Trophoblast cell (in vitro differentiated cells and primary cell): ENCODE results near the gene CMYA5.

ENCODE experiments used
- DNase-seq, 2 donors: peaks; one replicate each; pipeline ENCODE4 v3.0.0-alpha.2; 2016
- H2AFZ ChIP-seq: 2 replicates; pipeline ENCODE4 v1.6.1; 2013; ENCODE audit warnings: low read length, moderate library complexity, mild to moderate bottlenecking; ENCODE audit not compliant: insufficient read depth, poor library complexity
- H2AK5ac ChIP-seq: 2 replicates; pipeline ENCODE4 v1.6.1; 2013; ENCODE audit warnings: mild to moderate bottlenecking, low read length
- H2BK120ac ChIP-seq: 2 replicates; pipeline ENCODE4 v1.6.1; 2013; ENCODE audit warnings: low read length, mild to moderate bottlenecking, moderate library complexity; ENCODE audit not compliant: insufficient read depth, poor library complexity
- H2BK12ac ChIP-seq: 2 replicates; pipeline ENCODE4 v1.6.1; 2013; ENCODE audit warnings: mild to moderate bottlenecking, low read length, moderate library complexity
- H2BK5ac ChIP-seq: 2 replicates; pipeline ENCODE4 v1.6.1; 2013; ENCODE audit warnings: low read length, low read depth, moderate library complexity, mild to moderate bottlenecking; ENCODE audit not compliant: poor library complexity
- H3K14ac ChIP-seq: 2 replicates; pipeline ENCODE4 v1.6.1; 2013; ENCODE audit warnings: mild to moderate bottlenecking, low read length
- H3K18ac ChIP-seq: 2 replicates; pipeline ENCODE4 v1.6.1; 2013; ENCODE audit warnings: mild to moderate bottlenecking, low read length
- H3K23ac ChIP-seq: 2 replicates; pipeline ENCODE4 v1.6.1; 2013; ENCODE audit warnings: low read length
- H3K27ac ChIP-seq: 2 replicates; pipeline ENCODE4 v1.5.1; 2013; ENCODE audit warnings: low read depth, mild to moderate bottlenecking, inconsistent platforms, low read length, moderate library complexity
- H3K27me3 ChIP-seq: 2 replicates; pipeline ENCODE4 v1.6.1; 2013; ENCODE audit warnings: inconsistent platforms, mild to moderate bottlenecking, low read length, moderate library complexity; ENCODE audit not compliant: insufficient read depth
- H3K36me3 ChIP-seq, 2 experiments: 1 replicate in 1 of 2; 2 replicates in 1 of 2; pipeline ENCODE4 v1.6.1; 2013; ENCODE audit warnings: low read length in 2 of 2, mild to moderate bottlenecking in 2 of 2, moderate library complexity in 1 of 2; ENCODE audit not compliant: insufficient read depth in 2 of 2, control insufficient read depth in 1 of 2
- H3K4ac ChIP-seq: 2 replicates; pipeline ENCODE4 v1.6.1; 2013; ENCODE audit warnings: low read depth, mild to moderate bottlenecking, low read length, moderate library complexity
- H3K4me1 ChIP-seq, 2 experiments: 1 replicate in 1 of 2; 2 replicates in 1 of 2; pipeline ENCODE4 v1.6.1; 2013; ENCODE audit warnings: low read length in 2 of 2, mild to moderate bottlenecking in 2 of 2, moderate library complexity in 1 of 2; ENCODE audit not compliant: insufficient read depth in 2 of 2, control insufficient read depth in 1 of 2
- H3K4me2 ChIP-seq: 2 replicates; pipeline ENCODE4 v1.6.1; 2013; ENCODE audit warnings: inconsistent platforms, mild to moderate bottlenecking, low read length, moderate library complexity
- H3K4me3 ChIP-seq: 2 replicates; pipeline ENCODE4 v1.5.1; 2013; ENCODE audit warnings: mild to moderate bottlenecking, low read depth, low read length, inconsistent platforms
- H3K79me1 ChIP-seq: one replicate; pipeline ENCODE4 v1.6.1; 2013; ENCODE audit warnings: low read length
- H3K79me2 ChIP-seq: 2 replicates; pipeline ENCODE4 v1.6.1; 2013; ENCODE audit warnings: low read length, mild to moderate bottlenecking; ENCODE audit not compliant: control insufficient read depth, insufficient read depth, poor library complexity
- H3K9ac ChIP-seq: 2 replicates; pipeline ENCODE4 v1.6.1; 2013; ENCODE audit warnings: mild to moderate bottlenecking, low read length
- H3K9me3 ChIP-seq: 2 replicates; pipeline ENCODE4 v1.6.1; 2013; ENCODE audit warnings: low read depth, mild to moderate bottlenecking, control low read depth, inconsistent platforms, low read length; ENCODE audit not compliant: insufficient read depth
- H4K12ac ChIP-seq: 2 replicates; pipeline ENCODE4 v1.6.1; 2013; ENCODE audit warnings: low read depth, mild to moderate bottlenecking, low read length, moderate library complexity
- H4K8ac ChIP-seq: 2 replicates; pipeline ENCODE4 v1.6.1; 2013; ENCODE audit warnings: low read depth, mild to moderate bottlenecking, low read length, moderate library complexity
- H4K91ac ChIP-seq: one replicate; pipeline ENCODE4 v1.6.1; 2013; ENCODE audit warnings: low read depth, mild to moderate bottlenecking, low read length, moderate library complexity
- WGBS: extraction: QIAGEN DNeasy Blood & Tissue Kit; methylation state at CpG from one replicate; pipeline ENCODE4 v1.1.7; 2013; ENCODE audit warnings: missing lambda C conversion rate; ENCODE audit not compliant: insufficient read length, insufficient coverage; ENCODE audit errors: extremely low coverage; 5-methylcytosine and 5-hydroxymethylcytosine counted together

Gene CMYA5

DNA sequence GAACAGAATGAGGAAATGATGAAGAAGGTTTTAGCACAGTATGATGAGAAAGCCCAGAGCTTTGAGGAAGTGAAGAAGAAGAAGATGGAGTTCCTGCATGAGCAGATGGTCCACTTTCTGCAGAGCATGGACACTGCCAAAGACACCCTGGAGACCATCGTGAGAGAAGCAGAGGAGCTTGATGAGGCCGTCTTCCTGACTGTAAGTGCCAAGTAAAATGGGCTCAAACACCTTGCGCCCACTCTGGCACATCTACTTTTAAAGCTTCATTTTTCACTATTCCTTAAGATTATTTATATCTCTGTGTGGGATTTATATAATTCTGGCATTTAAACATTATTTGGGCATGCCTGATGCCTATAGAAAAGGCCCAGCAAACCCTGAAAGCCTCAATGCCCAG, 55.6 kb downstream of the CMYA5 start:
- H3K4me2 ChIP-seq = no peak overlapping the region

DNA sequence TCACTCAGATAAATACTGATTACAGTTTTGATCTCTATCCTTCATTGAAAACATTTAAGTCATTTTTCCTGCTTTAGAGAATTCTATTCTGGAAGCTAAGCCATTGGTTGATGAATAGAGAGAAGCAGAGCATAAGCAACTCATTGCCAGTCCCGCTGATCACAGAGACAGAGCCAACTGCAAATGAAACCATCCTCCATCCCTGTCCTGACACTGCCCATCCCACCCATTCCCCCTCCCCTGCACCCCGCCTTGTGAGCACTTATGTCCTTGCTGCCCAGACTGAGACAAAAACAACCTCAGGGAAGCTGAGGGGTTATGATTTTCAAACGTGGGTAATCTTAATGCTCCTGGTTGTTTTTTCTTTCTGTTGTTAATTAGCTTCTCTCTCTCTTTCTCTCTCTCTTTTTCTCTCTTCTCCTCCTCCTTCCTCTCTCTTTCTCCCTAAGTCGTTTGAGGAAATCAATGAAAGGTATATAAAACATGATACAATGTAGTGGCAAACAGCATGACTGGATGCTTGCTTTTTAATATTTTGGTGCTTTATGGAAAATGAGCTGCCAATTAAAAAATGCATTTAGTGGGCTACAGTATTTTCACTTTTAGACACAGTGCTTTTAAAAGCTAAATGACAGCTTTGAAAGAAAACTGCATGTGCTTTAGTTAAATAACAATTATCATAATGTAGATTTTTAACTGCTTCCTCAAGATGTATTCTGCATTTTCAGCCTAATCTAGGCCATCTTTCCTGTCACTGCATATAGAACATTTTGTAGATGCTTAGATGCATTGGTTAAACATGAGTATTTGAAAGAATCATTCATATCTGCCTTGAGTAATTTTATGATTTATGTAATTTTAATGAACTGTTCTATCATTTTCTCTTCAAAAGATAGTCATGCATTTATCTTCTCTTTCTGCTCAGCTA, 57.3 kb downstream of the CMYA5 start:
- no peak overlapping the region for H2BK12ac ChIP-seq
- H3K79me1 ChIP-seq = no peaks in the 10 kb centered on the region
- H4K91ac ChIP-seq = no peak overlapping the region
- no peak overlapping the region for H2BK120ac ChIP-seq
- no peaks in the 10 kb centered on the region for H3K9me3 ChIP-seq
- H2BK5ac ChIP-seq = no peak overlapping the region
- no peaks in the 10 kb centered on the region for H3K79me2 ChIP-seq
- no peak overlapping the region for H3K4me3 ChIP-seq
- no peak overlapping the region for H3K4me2 ChIP-seq
- H4K8ac ChIP-seq = no peak overlapping the region
- no peak overlapping the region for H2AFZ ChIP-seq
- DNase-seq = peak in 1 of 2 donors; percentile 23
- no peaks in the 10 kb centered on the region for H3K36me3 ChIP-seq
- no peak overlapping the region for H3K9ac ChIP-seq
- no peak overlapping the region for H3K27ac ChIP-seq
- no peak overlapping the region for H2AK5ac ChIP-seq
- WGBS = no CpG with 5 or more reads among the region's 4 CpGs
- no peak overlapping the region for H3K4ac ChIP-seq
- H3K18ac ChIP-seq = no peak overlapping the region
- no peak overlapping the region for H3K23ac ChIP-seq
- H3K27me3 ChIP-seq = no peaks in the 10 kb centered on the region
- H3K4me1 ChIP-seq = no peaks in the 10 kb centered on the region
- no peak overlapping the region for H4K12ac ChIP-seq
- H3K14ac ChIP-seq = no peak overlapping the region

More for the DNA sequence above, 55.6 kb downstream of the CMYA5 start:
- Histone ChIP-seq H2AK5ac (no peak overlapping the region), H3K23ac (no peak overlapping the region), H2BK120ac (no peak overlapping the region), H2BK12ac (no peak overlapping the region), H2AFZ (no peak overlapping the region), H3K14ac (no peak overlapping the region), H3K79me2 (no peaks in the 10 kb centered on the region), H4K8ac (no peak overlapping the region), H3K18ac (no peak overlapping the region), H3K4me3 (no peak overlapping the region), H3K9me3 (no peaks in the 10 kb centered on the region), H3K4ac (no peak overlapping the region), H3K79me1 (no peaks in the 10 kb centered on the region), H3K9ac (no peak overlapping the region), H3K36me3 (no peaks in the 10 kb centered on the region), H2BK5ac (no peak overlapping the region), H3K27ac (no peak overlapping the region), H3K27me3 (no peaks in the 10 kb centered on the region), H4K91ac (no peak overlapping the region), H4K12ac (no peak overlapping the region), H3K4me1 (no peaks in the 10 kb centered on the region)
- no peak for DNase-seq
- no CpG with 5 or more reads among the region's 3 CpGs for WGBS

DNA sequence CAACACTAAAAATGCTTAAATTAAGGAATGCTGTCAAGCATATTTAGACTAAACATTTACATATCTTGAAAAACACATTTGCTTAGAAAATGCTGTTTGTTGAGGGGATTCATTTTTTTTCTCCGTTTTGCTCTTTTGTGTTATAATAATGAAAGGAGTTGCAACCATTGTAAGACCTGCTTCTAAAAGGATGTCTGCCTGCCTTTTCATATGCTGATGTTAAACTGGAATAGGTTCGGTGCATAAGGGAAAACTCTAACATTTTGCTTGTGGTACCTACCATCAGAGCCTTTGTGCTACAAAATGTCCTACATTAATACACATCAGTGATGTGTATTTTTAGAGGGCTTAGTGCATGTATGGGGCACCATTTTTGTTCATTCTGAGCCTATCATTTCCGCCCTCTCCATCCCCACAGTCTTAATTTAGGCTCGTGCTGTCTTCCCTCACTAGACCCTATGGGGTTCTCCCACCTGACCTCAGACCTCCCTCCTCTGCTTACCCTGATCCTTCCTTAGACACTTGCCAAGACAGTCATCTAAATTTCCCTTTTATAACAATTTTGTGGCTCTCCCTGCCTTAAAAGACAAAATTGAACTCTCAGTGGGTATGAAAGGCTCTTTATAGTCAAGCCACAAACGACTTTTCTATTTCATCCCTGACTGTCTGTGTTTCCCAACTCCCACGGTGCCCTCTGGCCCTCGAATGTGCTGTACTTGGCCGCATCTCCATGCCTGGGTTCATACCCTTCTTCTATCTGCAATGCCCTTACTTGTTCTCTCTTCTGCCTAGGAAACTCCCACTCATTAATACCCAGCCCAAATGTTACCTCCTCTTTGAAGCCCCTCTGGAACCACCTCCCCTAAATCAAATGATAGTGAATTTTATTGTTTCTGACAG, 61.2 kb downstream of the CMYA5 start:
- no peak overlapping the region for H3K27ac ChIP-seq
- no peak overlapping the region for H3K18ac ChIP-seq
- H2BK5ac ChIP-seq = no peak overlapping the region
- no peak overlapping the region for H2AK5ac ChIP-seq
- no peak overlapping the region for H3K4ac ChIP-seq
- no peaks in the 10 kb centered on the region for H3K79me1 ChIP-seq
- no peaks in the 10 kb centered on the region for H3K4me1 ChIP-seq
- no peak overlapping the region for H4K91ac ChIP-seq
- no peak overlapping the region for H3K4me3 ChIP-seq
- no peaks in the 10 kb centered on the region for H3K79me2 ChIP-seq
- H3K27me3 ChIP-seq = no peaks in the 10 kb centered on the region
- H3K23ac ChIP-seq = no peak overlapping the region
- H3K9me3 ChIP-seq = no peaks in the 10 kb centered on the region
- H3K36me3 ChIP-seq = no peaks in the 10 kb centered on the region
- no peak overlapping the region for H3K4me2 ChIP-seq
- WGBS = no CpG with 5 or more reads among the region's 8 CpGs
- H3K9ac ChIP-seq = no peak overlapping the region
- no peak overlapping the region for H2AFZ ChIP-seq
- no peak overlapping the region for H4K12ac ChIP-seq
- no peak for DNase-seq
- H3K14ac ChIP-seq = no peak overlapping the region
- H4K8ac ChIP-seq = no peak overlapping the region
- H2BK12ac ChIP-seq = no peak overlapping the region
- H2BK120ac ChIP-seq = no peak overlapping the region

DNA sequence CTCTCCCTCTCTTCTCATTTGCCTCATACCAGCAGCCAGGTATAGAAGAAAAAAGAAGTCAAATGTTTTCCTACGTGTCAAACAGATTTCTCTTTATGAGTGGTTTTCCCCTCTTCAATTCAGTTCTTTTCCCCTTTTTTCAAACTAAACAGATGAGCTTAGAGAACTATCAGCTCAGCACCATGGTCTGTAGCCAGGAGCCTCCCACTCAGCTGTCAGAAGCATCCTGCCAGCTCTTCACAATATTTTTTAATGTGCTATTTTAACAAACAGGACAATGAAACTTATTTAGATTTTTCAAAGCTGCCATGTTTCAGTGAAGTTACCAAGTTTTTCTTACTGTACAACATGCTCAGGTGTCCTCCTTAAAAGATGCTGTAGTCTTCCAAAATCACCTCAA, 63.5 kb downstream of the CMYA5 start:
- Histone ChIP-seq H3K4me1 (no peaks in the 10 kb centered on the region), H2BK5ac (no peak overlapping the region), H3K14ac (no peak overlapping the region), H4K91ac (no peak overlapping the region), H3K4me2 (no peak overlapping the region), H3K9me3 (no peaks in the 10 kb centered on the region), H3K36me3 (no peaks in the 10 kb centered on the region), H3K27me3 (no peaks in the 10 kb centered on the region), H3K79me2 (no peaks in the 10 kb centered on the region), H3K9ac (no peak overlapping the region), H3K18ac (no peak overlapping the region), H4K12ac (no peak overlapping the region), H3K4ac (no peak overlapping the region), H3K23ac (no peak overlapping the region), H2BK12ac (no peak overlapping the region), H4K8ac (no peak overlapping the region), H2AFZ (no peak overlapping the region), H3K27ac (no peak overlapping the region), H2BK120ac (no peak overlapping the region), H2AK5ac (no peak overlapping the region), H3K79me1 (no peaks in the 10 kb centered on the region), H3K4me3 (no peak overlapping the region)
- no peak for DNase-seq
- WGBS = no CpG with 5 or more reads among the region's 1 CpG
